RWPE1 (cell line): ENCODE data around the gene MAT1A.

ENCODE experiments used
- CTCF ChIA-PET: fragments of 350-600 bp; sonication (Branson Sonifier 250); formaldehyde crosslinking; extraction: SDS; loops from one replicate; lab custom pipeline; 2021; lab: Yijun Ruan, JAX
- POLR2A ChIA-PET: fragments of 400-600 bp; formaldehyde crosslinking; extraction: SDS; loops from one replicate; lab custom pipeline; 2020; ENCODE audit warnings: antibody characterized with exemption; ENCODE audit not compliant: low non-redundant PET; lab: Yijun Ruan, JAX
- DNase-seq: peaks from one replicate; pipeline ENCODE4 v3.0.0; 2012; ENCODE audit warnings: low spot score
- H3K27ac ChIP-seq: fragments of 450-650 bp; 2 replicates; pipeline ENCODE4 v1.5.1; 2017
- TF ChIP-seq, protein P1 (sequence below): fragments of 450-650 bp; conservative IDR thresholded peaks from 2 replicates; pipeline ENCODE4 v1.5.1; 2017; ENCODE audit warnings: low read depth, mild to moderate bottlenecking

The MAT1A gene

DNA sequence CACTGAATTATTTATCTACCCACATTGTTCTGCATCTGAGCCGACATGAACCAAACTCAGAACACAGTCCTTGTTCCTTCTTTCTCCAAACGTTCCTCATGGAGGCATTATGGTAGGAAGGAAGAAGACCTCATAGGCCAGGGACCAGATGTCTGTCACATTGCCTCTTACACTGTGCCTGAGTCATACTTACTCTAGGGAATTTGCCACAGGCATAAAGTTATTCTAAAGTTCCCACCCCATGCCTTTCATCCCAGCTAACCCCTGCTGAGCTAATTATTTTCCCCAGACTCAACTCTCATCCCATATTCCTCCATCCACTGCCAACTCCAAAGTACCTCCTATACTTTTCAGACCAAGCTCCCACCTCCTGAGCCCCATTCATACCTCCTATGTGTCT is 21.2 kb downstream of the MAT1A start:
- CTCF ChIA-PET, result no interaction called here
- POLR2A ChIA-PET, result no interaction called here
- no peak for DNase-seq
- TF ChIP-seq, protein P1, sequence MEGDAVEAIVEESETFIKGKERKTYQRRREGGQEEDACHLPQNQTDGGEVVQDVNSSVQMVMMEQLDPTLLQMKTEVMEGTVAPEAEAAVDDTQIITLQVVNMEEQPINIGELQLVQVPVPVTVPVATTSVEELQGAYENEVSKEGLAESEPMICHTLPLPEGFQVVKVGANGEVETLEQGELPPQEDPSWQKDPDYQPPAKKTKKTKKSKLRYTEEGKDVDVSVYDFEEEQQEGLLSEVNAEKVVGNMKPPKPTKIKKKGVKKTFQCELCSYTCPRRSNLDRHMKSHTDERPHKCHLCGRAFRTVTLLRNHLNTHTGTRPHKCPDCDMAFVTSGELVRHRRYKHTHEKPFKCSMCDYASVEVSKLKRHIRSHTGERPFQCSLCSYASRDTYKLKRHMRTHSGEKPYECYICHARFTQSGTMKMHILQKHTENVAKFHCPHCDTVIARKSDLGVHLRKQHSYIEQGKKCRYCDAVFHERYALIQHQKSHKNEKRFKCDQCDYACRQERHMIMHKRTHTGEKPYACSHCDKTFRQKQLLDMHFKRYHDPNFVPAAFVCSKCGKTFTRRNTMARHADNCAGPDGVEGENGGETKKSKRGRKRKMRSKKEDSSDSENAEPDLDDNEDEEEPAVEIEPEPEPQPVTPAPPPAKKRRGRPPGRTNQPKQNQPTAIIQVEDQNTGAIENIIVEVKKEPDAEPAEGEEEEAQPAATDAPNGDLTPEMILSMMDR, result no peak
- H3K27ac ChIP-seq, result no peak overlapping the region

DNA sequence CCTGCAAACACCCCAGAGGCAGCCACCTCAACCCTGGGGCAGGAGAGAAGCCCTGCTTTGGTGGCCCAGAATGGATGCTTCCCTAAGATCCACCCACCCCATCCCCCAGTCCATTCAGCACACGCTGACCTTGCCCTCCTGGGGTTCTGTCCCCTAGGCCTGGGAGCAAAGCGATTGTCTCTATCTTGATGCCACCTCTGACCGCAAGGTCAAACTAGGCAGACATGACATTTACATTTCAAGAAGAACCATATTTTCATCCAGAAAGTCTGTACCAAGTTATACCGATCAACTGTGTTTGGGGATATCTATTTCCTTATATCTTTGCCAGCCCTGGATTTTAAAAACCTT is 23.0 kb downstream of the MAT1A start:
- ChIA-PET POLR2A (no interaction called here), CTCF (no interaction called here)
- TF ChIP-seq, protein P1, result no peak
- H3K27ac ChIP-seq, result no peak overlapping the region
- no peak for DNase-seq

DNA sequence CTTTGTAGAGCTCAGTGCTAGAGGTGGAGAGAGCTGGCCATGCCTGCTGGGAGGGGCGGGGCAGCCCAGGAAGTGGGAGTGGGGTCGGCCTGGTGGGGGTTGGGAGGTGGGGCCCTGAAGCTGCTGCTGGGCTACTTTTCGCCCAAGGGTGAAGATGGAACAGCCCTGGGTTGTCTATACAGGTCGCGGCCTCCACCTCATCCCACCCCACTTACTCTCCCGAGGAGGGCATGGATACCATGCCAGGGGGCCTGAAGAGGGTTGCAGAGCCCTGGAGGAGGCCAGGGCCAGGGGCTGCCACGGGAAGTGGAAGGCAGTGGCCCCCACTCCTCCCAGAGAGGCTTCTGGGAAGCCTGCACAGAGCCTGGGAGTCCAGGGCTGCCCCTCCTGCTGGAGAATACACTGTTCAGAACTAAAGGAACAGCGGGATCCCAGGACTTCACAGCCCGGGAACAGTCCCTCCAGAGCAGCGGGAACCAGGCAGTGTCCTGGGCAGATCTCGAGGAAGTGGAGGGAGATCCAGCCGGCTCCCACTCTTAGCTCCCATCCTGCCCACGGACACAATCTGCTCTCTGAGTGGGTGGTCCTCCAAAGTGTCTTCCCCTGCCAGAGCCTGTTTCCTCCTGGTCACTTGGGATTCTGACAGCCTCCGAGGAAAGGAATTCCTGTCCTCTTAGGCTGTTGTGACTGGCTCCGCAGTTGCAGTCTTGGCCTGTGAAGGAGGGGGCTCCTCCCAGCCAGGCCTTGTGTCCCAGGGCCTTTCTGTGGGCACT is 23.5 kb downstream of the MAT1A start:
- ChIA-PET CTCF (interaction anchor here (0.5 to 0.6 kb wide), 2 partner anchors 111 to 134 kb away, joined by 3 read pairs; no protein-coding TSS in a partner anchor), POLR2A (no interaction called here)
- DNase-seq, result no peak
- H3K27ac ChIP-seq, result no peak overlapping the region
- TF ChIP-seq, protein P1, result no peak

DNA sequence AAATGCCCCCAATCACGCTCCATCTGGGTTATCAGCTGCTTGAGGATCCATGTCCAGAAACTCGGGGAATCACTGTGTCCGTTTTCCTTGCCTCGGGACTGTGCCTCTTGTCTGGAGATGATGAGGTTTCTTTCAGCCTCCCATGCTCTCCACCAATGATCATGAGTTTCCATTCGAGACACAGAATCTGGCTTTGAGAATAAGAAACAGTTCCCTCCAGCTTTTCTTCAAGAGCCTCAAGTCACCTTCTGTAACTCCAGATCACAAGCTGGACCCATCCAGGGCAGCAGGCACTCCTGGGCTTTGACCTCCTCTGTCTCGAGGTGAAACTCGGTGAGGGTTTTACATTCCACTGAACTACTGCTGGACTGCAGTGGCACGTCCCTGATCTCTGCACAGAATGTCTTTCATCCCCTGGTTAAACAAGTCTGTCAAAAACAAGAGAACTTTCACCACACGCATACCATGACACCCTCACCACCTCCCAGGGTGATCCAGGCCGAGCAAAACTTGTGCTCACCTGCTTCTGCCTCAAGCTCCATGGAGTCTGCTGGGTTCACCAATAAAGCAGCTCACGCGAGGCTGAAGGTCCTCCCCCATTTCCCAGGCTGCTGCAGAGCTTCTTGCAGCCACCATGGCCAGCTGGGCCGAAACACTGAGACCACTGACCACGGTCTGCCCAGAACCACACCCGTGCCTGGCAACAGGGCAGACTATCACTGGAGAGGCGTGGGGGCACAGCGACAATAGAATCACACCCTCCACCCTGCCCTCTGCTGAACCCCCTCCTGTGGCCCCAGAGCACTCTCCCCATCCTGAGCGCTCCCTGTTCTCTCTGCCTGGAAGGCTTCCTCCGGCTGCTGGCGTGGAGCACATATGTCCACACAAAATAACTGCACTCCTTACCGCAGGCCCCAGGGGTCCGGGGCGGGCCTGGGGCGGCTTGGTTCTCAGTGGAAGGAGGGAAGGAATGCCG is 25.1 kb downstream of the MAT1A start:
- no peak for DNase-seq
- ChIA-PET CTCF (no interaction called here), POLR2A (no interaction called here)
- H3K27ac ChIP-seq, result no peak overlapping the region
- TF ChIP-seq, protein P1, result no peak

DNA sequence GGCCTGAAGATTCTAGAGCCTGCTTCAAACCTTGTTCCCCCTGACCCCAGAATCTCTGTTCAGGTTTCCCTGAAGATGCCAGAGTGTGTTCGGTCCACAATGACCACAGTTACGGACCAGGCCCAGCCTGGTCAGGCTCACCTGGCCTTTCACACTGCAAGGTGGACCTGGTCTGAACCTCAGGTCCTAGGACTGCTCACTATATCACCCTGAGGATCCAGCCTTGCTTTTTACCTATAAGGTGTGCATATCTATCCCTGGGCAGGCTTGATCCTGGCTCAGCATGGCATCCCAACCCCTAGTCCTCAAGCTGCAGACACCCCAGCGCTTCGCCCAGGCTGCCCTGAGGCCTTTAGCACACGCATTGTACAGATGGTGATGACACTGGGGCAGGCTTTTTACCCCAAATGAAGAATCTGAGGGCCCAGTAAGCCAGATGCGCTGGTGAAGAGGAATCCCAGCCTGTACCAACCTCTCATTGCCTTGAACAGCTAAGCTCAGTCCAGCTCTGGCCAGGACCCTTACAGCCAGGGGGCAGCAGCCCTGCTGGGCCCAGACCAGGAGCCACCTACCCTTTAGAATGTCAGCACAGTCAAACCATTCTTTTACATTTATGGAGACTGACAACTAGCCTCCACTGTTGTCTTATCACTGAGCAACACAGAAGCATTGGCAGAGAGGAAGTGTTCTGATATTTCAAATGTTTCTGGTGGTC is 28.0 kb downstream of the MAT1A start:
- no peak overlapping the region for H3K27ac ChIP-seq
- DNase-seq, result no peak
- TF ChIP-seq, protein P1, result no peak
- CTCF ChIA-PET, result interaction anchor here (0.5 to 1.6 kb wide), 18 partner anchors 8 to 887 kb away, joined by 3 to 10 read pairs (median 3); no protein-coding TSS in a partner anchor
- POLR2A ChIA-PET, result no interaction called here
